HT-29 (cell line): ENCODE measurements around the gene ST6GALNAC6. TPM values are rescaled to one million over a fixed set of nuclear protein-coding genes. Genes with fewer than 3 reads are reported as not detected.

ENCODE experiments used
- DNase-seq: peaks from one replicate; pipeline ENCODE4 v3.0.0-alpha.2; 2015; ENCODE audit warnings: low spot score
- total RNA-seq: library from RNA; depleted of rRNA; stranded (reverse); fragments of >200 nt; shearing (Covaris generic); gene quantifications from 2 replicates; pipeline ENCODE4 v1.2.3, GENCODE V29; 2014

The ST6GALNAC6 gene
- total RNA-seq, 1 experiment from 2014 or later, result 14.5 TPM

DNA sequence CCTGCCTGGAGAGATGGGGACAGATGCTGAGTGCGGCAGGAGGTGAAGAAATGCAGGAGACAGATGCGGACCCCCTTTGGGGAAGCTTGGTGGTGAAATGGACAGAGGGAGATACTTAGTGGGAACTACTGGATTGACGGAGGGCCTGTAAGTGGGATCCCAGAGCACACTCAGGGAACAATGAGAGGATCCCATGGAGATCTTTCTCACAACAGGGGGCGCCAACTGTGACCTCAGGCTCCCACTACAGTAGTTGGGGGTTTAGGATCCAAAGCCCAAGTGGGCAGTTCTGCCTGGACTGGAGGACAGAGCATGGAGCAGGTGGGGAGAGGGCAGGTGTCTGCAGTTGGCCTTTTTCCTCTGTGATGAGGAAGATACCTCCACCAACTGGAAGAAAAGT, 34.8 kb upstream of the ST6GALNAC6 start:
- no peak for DNase-seq

DNA sequence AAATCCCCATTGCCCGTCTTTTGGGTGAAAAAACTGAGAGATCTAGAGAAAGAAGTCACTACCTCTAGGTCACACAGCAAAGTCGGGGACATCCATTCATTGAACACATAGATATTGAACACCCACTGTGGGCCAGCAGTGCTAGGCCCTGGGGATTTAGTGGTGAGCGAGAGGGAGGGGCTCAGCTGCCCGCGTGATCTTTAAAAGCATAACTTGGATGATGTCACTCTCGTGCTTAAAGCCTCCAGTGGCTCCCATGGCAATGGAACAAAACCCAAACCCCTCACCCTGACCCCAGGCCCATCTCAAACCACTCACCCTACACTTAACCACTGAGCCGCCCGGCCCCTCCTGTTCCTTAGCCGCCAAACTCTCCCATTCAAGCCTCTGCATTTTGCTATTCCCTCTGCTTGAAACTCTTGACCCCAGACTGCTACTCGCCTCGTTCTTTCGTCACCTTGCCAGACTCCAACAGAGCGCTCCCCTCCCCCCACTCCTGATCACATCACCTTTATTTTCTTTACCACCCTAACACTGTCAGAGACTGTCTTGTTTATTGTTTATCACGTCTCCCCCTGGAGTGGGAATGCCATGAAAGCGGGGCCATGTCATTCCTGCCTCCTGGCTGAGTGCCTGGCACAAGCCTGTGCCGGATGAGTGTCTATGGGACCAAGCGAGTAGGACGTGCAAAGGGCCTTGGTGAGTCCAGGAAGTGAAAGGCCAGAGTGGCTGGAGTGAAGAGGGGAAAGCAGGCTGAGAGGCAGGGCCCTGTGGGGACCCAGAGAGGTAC, 31.9 kb upstream of the ST6GALNAC6 start:
- DNase-seq, result peak; percentile 67

DNA sequence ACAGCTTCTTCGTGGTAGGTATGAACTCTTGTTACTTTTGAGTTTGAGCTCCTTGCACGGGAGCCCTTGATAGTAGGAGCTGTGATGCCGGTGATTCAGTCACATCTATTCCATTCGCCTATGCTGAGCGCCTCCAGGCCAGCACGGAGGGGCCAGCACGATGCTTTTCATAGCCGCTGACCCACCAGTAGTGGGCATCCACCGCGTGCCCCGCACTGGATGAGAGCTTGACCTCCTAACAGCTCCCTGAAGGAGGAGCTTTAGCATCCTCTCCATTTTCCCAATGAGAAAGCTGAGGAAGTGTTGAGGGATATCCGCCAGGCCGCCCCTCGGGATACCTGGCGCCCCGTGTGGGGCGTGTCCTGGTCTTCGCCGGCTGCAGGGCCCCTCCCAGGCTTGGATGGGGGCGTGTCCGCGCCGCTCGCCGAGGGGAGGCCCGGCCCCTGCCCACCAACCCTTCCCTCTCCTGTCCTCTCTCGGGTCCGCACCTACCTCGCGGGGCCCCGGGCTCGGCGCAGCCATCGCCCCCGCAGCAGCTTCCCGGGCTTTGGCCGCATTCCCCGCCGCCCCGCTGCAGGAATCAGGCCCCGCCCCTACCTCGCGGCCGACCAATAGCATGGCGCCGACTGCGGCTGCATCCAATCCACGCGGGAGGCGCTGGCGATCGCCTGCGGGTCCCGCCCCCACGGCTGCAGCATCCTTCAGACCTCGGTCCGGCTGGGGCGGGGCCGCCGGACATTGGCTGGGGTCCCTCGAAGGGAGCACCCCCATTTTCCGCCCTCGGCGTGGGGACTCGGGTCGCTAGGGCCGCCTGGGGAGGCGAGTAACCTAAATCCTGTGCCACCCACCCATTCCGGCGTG, 31.1 kb upstream of the ST6GALNAC6 start, which contains the start of gene PIP5KL1:
Gene PIP5KL1 (minus strand): TSS at position 547 of the 861 bp plus-strand sequence. CDS start 25 bp downstream, at position 522.
- peak; percentile 87 for DNase-seq

DNA sequence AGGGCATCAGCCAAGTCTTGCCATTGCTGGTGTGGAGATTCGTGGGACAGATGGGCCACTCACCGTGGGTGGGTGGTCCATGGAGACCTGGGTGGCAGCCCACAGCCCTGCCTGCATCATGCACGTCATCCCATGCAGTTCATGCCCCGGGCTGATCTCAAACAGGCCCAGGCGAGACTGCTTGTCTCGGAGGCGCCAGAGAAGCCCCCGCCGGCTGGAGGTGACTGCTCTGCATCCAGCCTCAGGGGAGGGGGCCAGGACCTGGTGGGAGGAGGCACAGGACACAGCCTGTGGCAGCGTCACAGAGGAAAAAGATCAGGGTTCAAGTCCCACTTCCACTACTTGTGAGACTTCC, 30.2 kb upstream of the ST6GALNAC6 start:
- no peak for DNase-seq

DNA sequence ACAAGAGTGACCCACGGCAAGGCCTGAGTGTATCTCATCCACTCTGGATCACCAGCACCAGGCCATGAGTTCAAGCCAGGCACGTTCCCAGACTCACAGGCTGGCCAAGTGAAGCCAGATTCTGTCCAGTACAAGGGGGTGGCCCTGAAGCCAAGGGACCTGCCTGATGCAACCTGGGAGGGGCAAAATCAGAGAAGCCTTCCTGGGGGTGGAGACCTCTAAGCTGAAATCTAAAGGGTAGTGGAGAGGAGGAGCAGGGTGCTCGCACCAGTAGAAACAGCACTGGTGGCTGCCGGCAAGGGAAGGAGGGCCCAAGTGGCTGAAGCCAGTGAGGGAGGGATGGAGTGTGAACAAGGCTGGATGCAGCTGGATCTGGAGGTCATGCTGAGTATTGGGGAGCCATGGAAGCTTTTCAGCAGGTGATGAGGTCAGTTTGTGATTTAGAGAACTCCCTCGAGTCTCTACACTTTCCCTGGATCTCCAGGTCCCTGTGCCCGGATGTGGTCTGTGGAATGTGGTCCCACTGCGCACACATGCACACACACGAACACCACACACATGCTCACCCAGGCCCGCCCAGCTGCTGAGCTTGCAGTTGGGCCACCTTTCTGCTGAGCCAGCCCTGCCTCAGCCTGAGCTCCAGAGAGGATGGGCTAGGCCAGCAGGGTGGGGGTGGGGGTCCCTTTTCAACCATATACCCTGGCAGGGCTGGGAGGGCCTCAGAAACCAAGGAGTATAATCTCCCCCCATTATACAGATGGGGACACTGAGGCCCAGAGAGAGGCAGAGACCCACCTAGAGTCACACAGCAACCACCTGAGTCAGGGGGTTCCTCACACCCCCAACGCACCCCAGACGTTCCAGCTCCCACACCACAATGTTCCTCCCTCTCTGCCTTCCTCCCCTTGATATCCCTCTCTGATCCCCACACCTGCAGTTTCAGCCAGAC, 29.5 kb upstream of the ST6GALNAC6 start:
- no peak for DNase-seq

DNA sequence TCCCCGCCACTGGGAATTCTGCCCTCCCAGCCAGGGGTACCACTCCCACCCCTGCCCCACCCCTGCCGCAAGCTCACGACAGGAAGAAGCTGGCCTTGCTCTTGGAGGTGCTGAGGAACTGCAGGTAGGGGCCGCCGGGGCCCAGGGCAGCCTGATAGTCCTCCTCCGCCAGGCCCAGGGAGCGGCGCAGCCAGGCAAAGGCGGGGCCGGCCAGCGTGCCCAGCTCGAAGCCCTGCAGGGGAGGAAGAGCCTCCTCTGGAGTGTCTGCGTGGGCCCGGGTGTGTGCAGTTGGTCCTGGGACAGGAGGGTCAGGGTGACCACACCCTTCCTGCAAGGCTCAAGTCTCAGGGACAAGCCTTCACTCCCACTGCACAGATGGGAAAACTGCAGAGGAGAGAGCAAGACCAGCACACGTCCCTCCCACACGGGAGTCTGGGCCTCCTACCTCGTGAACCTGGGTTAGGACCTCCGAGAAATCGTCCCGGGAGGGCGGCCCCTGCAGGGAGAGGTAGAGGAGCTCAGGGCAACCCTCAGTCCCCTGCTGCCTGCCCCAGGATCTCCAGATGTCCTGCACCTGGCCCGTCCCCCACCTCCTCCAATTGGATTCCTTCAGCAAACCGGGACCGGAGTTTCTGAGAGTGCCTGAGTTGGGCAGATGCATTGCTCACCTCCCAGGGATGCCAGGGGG, 28.7 kb upstream of the ST6GALNAC6 start:
- no peak for DNase-seq

DNA sequence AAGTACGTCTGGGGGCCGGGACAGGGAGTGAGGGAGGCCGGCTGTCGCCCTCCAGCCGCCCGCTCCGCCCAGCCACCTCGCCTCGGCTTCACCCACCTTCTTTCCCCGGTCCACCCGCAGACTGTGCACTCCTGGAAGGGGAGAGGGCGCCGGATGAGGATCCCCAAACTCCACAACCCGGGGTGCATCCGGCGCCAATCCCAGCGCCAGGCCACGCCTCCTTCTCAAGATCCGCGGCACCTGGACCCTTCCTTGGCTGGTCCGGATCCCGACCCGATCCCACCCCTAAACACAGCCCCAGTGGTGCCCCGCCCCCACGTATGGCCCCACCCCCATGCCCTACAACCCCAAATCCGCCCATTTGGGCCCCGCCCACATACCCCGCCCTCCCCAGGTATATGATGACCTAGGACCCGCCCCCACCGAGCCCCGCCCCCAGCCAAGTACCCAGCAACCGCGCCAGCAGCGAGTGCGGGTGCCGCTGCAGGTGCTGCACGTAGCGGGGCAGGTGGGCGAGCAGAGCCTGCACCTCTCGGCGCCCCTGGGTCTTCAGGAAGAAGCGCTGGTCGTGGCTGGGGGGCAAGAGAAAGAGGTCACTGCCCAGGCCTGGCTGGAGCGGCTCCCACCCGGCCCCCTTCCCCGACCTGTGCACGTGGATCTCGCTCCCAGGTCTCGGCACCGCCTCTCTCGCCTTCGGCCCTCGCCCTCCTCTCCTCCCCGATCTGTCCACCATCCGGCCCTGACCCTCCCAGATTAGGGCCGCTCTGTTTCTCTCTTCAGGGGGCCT, 28.0 kb upstream of the ST6GALNAC6 start:
- peak; percentile 54 for DNase-seq

DNA sequence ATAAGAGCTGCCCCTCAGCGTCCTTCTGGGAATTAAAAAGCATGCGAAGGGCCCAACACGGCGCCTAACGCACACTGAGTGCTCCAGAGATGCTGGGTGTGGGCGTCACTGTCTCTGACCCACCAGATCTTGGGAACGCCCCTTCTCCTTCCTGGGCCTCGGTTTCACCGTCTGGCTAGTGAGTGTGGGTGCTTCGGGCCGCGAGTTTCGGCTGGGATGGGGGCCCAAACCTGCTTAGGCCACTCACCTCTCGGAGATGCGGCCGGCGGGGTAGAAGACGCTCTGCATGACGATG, 27.4 kb upstream of the ST6GALNAC6 start:
- no peak for DNase-seq

DNA sequence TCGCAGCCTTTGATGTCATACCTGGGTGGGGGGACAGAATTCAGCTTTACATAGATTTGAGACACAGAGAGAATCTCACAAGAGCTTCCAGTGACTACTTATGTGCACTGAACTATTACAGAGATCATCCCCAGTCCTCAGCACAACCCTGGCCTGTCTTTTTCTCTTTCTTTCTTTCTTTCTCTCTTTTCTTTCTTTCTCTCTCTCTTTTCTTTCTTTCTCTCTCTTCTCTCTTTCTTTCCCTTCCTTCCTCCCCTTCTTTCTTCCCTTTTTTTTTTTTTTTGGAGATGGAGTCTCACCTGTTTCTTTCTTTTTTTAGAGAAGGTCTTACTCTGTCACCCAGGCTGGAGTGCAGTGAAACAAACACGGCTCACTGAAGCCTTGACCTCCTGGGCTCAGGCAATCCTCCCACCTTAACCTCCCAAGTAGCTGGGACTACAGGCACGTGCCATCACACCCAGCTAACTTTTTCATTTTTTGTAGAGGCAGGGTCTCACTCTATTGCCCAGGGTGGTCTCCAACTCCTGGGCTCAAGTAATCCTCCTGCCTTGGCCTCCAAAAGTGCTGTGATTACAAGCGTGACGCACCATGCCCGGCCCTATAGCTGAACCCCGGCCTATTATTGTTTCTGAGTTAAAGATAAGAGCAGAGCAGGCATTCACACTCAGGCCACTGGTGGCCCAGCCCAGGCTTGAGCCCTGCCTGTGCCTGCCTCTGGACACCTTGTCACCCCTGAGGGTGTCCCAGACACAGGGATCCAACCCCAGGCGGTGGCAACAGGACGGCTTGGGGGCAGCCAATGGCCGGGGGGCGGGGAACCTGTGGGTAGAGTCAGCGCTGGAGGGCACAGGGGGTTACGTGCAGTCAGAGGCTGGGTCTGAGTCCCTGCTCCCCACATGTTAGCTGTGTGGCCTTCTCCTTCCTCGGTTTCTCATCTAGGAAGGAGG, 26.8 kb upstream of the ST6GALNAC6 start:
- no peak for DNase-seq

DNA sequence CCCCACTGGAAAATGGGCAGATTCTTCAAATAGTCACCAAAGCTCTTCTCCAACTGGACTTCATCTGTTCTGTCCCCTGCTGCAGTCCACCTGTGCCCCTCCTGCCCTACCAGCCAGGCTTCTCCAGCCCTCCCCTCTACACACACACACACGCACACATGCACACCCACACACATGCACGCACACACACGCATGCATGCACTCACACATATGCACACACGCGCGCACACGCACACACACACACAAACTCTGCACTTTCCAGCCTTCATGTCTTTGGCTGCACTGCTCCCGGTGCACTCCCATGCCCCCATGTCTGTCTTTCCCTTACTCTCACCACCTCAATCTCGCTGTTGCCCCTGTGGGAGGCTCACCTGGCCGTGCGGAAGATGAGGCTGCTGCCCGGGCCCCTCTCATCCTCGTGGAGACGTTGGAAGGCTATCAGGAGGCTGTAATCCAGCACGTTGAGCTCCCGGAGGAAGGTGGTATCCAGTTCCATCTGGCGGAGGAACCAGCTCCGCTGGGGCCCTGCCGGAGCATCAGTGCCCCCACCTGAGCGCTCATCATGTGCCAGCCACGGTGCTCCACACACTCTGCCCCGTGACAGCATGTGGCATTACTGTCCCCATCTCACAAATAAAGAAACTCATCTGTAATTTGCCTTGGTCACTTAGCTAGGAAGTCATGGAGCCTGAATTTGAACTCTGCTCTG, 25.5 kb upstream of the ST6GALNAC6 start:
- DNase-seq, result no peak

DNA sequence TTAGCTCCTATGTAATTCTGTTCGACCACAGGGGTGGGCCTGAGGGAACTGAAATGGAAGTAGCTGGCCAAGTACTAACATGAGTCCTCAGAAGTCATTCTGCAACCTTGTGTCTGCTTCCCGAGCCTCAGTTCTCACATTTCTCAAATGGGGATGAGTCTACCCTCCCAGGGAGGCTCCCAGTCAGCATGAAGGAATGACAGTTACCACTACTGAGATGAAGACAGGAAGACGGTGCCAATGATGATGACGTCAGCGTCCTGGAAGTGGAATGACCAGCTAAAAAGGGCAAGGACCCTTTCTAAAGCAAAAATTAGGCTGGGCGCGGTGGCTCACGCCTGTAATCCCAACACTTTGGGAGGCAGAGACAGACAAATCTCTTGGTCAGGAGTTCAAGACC, 24.4 kb upstream of the ST6GALNAC6 start:
- DNase-seq, result no peak

DNA sequence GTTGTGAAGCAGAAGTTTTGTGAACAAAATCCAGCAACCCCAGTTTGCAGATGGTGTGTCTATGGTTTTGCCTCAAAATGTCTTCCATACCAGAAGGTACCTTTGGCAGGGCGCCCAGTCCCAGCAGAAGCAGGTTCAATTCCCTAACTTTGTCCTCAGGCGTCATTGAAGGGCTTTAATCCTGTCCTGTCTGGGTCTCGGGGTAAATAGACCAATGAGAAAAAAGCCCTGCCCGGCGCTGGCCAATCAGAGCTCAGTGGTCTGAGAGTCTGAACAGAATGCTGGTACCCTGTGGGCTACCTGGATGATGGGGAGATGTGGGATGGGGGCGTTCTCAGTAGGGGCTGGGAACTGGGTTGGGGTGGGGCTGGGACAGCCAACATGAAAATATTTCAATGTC, 23.6 kb upstream of the ST6GALNAC6 start:
- DNase-seq, result no peak

DNA sequence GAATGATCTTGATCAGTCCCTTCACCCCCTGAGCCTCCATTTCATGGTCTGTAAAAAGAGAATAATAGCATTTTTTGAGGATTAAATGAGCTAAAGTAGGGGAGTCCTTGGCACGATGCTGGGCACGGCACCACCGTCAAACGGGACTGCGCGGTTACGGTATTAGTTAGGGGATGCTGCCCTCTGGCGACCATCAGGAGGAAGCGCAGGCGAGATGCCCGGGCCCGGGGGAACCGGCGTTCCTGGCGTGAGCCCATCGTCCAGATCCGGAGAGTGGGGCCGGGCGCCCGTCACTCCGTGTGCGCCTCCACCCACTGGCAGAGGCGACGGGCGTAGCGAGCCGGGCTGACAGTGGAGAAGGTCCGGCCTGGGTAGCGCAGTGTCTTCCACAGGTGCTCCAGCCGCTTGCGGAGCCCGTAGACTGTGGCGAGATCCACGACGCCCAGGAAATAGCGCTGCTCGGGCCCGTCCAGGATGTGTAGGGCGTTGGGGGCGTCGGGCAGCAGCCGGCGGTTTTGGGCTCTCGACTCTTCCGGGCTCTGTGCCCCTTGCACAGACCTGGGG, 22.2 kb upstream of the ST6GALNAC6 start:
- DNase-seq, result peak; percentile 66

DNA sequence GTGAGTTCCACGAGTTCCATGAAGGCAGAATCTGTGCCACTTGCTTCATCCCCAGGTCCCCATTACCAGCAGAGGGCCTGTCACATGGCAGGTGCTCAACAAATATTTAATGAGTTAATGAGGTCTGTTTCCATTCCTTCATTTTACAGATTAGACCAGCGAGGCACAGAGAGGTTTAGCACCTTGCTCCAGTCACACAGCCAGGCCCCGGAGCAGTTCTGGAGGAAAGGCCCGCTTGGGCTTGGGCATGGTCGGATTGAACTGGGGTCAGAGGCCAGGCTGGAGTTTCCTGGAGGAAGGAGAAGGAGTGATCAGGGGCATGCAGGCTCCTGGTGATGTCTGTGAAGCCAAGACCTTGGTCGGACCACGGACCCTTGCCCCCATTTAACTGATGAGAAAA, 21.4 kb upstream of the ST6GALNAC6 start:
- DNase-seq, result no peak

DNA sequence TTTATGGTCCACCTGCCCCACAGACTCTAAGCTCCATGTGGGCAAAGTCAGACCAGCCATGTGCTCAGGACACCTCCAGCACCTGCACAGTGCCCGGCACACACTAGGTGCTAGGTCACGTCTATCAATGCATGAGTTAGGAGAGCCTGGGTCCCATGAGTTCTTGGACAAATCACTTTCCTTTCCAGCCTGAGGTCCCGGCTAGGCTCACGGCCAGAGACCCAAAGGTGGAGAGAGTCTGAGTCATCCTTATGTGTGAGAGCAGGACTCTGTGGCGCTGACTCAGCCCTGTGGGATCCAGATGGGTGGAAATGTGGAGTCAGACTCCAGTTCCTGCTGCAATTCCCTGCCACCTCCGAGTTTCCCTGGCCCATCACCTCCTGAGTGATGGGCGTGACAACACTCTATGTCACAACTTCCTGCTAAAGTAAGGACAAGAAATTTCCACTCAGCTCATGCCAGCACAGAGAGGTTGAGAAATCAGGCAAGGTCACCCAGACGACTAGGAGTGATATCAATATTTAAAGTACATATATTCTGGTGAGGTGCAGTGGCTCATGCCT, 19.9 kb upstream of the ST6GALNAC6 start:
- DNase-seq, result peak; percentile 92

DNA sequence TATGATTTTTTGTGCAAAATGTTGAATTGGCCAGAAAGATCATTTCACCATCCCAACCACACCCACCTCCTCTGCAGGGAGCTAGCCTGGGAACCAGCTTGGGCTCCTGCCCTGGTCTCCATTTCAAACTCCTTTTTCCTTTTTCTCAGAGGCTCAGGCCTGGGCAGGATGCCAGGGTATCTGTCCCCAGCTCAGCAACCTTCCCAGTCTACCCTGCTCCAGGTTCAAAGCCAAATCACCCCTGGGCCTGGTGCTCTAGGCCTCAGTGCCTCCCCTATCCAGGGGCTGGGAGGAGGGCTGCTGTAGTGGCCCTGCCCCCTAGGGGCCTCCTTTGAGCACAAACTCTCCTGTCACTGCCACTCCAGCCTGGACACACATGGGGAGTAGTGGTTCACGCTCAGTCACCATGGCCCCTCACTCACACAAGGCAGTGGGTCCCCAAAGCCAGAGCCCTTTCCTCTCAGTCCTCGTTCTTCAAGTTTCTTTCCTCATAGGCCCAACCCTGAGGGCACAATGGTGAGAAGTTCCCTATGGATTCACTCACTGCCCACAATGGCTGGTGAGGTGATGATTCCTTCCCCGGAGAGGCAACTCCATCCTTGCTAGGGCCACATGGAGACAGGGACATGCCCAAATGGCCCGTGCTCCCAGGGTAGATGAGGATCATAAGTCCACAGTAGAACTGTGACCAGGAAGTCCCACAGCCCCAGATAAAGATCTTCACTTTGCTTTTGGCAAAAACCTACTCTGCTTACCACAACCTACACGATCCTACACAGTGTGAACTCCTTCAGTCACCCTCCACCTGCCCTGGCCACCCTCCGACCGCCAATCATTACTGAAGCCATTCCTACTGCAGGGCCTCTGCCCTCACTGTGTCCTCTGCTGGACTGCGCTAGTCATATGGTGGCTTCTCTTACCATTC, 19.0 kb upstream of the ST6GALNAC6 start:
- DNase-seq, result no peak

DNA sequence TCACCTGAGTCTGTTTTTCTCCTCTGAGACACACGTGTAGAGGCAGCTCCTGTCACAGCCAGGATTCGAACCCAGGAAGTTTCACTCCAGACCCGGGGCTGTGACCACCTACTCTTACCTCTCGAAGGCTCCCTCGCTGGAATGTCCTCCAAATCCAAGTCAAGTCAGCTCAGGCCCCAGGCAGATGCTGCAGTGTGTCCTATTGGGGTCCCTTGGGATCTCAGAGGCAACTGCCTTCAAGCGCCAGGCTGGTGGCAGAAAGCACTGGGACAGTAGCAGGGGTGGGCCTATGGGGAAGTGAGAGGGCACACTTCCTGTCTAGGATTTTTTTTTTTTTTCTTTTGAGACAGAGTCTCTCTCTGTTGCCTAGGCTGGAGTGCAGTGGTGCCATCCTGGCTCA, 18.2 kb upstream of the ST6GALNAC6 start:
- no peak for DNase-seq
